RWPE2 (cell line): ENCODE data around the gene CCDC97.
A peak's percentile ranks its signal among the peaks of the same experiment; 100 is the strongest.

Source experiments
- ATAC-seq: fragments of 200-7000 bp; cut with Tn5 transposase; 3 replicates; pipeline ENCODE4 v1.9.1; 2021; ENCODE audit warnings: low read depth
- DNase-seq: peaks from one replicate; pipeline ENCODE4 v3.0.0-alpha.2; 2020; ENCODE audit warnings: low spot score
- H3K27ac ChIP-seq: fragments of 450-650 bp; 2 replicates; pipeline ENCODE4 v1.5.1; 2017; ENCODE audit warnings: mild to moderate bottlenecking; ENCODE audit not compliant: poor library complexity, severe bottlenecking
- H3K27me3 ChIP-seq: fragments of 250-450 bp; sonication (Bioruptor Pico); 2 replicates; pipeline ENCODE4 v1.5.1; 2021; ENCODE audit warnings: mild to moderate bottlenecking, moderate library complexity; ENCODE audit not compliant: insufficient read depth, poor library complexity, severe bottlenecking
- H3K36me3 ChIP-seq: fragments of 250-450 bp; sonication (Bioruptor Pico); 2 replicates; pipeline ENCODE4 v1.5.1; 2020; ENCODE audit warnings: low read depth, mild to moderate bottlenecking, moderate library complexity
- H3K4me1 ChIP-seq: fragments of 250-450 bp; sonication (Bioruptor Pico); 2 replicates; pipeline ENCODE4 v1.5.1; 2021; ENCODE audit warnings: mild to moderate bottlenecking, moderate library complexity; ENCODE audit not compliant: insufficient read depth, poor library complexity, severe bottlenecking
- H3K4me3 ChIP-seq: fragments of 250-450 bp; sonication (Bioruptor Pico); 2 replicates; pipeline ENCODE4 v1.5.1; 2021; ENCODE audit warnings: mild to moderate bottlenecking, moderate library complexity; ENCODE audit not compliant: severe bottlenecking
- H3K9me3 ChIP-seq: fragments of 250-450 bp; sonication (Bioruptor Pico); 2 replicates; pipeline ENCODE4 v1.5.1; 2021; ENCODE audit warnings: mild to moderate bottlenecking, moderate library complexity; ENCODE audit not compliant: severe bottlenecking
- CTCF ChIP-seq: fragments of 450-650 bp; IDR thresholded peaks from one replicate; pipeline ENCODE4 v1.5.1; 2017; ENCODE audit warnings: mild to moderate bottlenecking, moderate library complexity; ENCODE audit not compliant: poor library complexity, severe bottlenecking

CCDC97 gene

GRCh38 chr19:41352609-41353465, 42.9 kb downstream of the CCDC97 start:
- ATAC-seq: peak; percentile 35
- H3K36me3 ChIP-seq: peaks cover 15% of the 10 kb centered on the region
- peak; percentile 87 for TF ChIP-seq CTCF
- H3K27me3 ChIP-seq: no peaks in the 10 kb centered on the region
- H3K9me3 ChIP-seq: no peaks in the 10 kb centered on the region
- H3K4me3 ChIP-seq: peak overlapping the region; percentile 67
- no peak for DNase-seq
- peaks cover 4% of the 10 kb centered on the region for H3K4me1 ChIP-seq
- H3K27ac ChIP-seq: peak overlapping the region; percentile 65

- H3K36me3 ChIP-seq: peaks cover 8% of the 10 kb centered on the region
- H3K4me3 ChIP-seq: peak within 1 kb of the TSS; percentile 67
- ATAC-seq (peak; percentile 45), DNase-seq (peak; percentile 85)
- H3K4me1 ChIP-seq: peaks cover 4% of the 10 kb centered on the region
- peak within 1 kb of the TSS; percentile 65 for H3K27ac ChIP-seq
- TF ChIP-seq CTCF: peak; percentile 92
- no peaks in the 10 kb centered on the region for H3K27me3 ChIP-seq
- no peaks in the 10 kb centered on the region for H3K9me3 ChIP-seq
These were observed 43.7 kb downstream of the CCDC97 start, which contains the start of gene TGFB1 for GRCh38 chr19:41353466-41354342. TSS of gene TGFB1 (minus strand) at chr19:41353922. CDS start at chr19:41353044, 878 bp downstream.

- Histone ChIP-seq H3K4me1 (peaks cover 4% of the 10 kb centered on the region), H3K27ac (no peak overlapping the region), H3K9me3 (no peaks in the 10 kb centered on the region), H3K4me3 (peak overlapping the region; percentile 67), H3K27me3 (no peaks in the 10 kb centered on the region), H3K36me3 (peaks cover under 1% of the 10 kb centered on the region)
- peak; percentile 61 for TF ChIP-seq CTCF
- ATAC-seq (no peak), DNase-seq (no peak)
These were observed 44.5 kb downstream of the CCDC97 start for GRCh38 chr19:41354343-41354953.

- ATAC-seq: no peak
These were observed 45.1 kb downstream of the CCDC97 start for GRCh38 chr19:41355035-41355434.

More at GRCh38 chr19:41355035-41355434, 45.1 kb downstream of the CCDC97 start:
- Histone ChIP-seq H3K36me3 (no peaks in the 10 kb centered on the region; the same call in 1 of the 2 replicates), H3K9me3 (no peaks in the 10 kb centered on the region), H3K27me3 (no peaks in the 10 kb centered on the region), H3K4me3 (no peak overlapping the region), H3K27ac (no peak overlapping the region), H3K4me1 (peaks cover 4% of the 10 kb centered on the region)
- no peak for DNase-seq
- TF ChIP-seq CTCF: no peak
